HepG2 (cell line): ENCODE data around the gene FBXL4.

Experiments
- ELF1 ChIP-seq: sonication (generic); formaldehyde crosslinking; IDR thresholded peaks from 2 replicates; pipeline ENCODE4 v1.4.0; 2020; ENCODE audit warnings: missing genetic modification reagents
- EP300 ChIP-seq, 3 experiments: sonication (generic) in 1 of 3; formaldehyde crosslinking in 1 of 3; IDR thresholded peaks; 2 replicates each; pipeline versions ENCODE4 v1.5.1 to v1.6.1; 2011 to 2020; ENCODE audit warnings: low read depth in 2 of 3, low read length in 2 of 3, borderline replicate concordance in 1 of 3, improper control_type of control experiment in 1 of 3, mild to moderate bottlenecking in 1 of 3, missing genetic modification reagents in 1 of 3, moderate library complexity in 1 of 3
- RCOR2 ChIP-seq: IDR thresholded peaks from 2 replicates; pipeline ENCODE4 v1.6.1; 2016; ENCODE audit warnings: missing biosample characterization, missing genetic modification reagents
- RFX5 ChIP-seq: IDR thresholded peaks from 2 replicates; pipeline ENCODE4 v1.6.1; 2011; ENCODE audit warnings: low read depth, low read length, improper control_type of control experiment
- SRF ChIP-seq: IDR thresholded peaks from 2 replicates; pipeline ENCODE4 v1.6.1; 2011; ENCODE audit warnings: mild to moderate bottlenecking, low read depth, low read length, moderate library complexity
- TOPORS ChIP-seq: sonication (generic); formaldehyde crosslinking; IDR thresholded peaks from 2 replicates; pipeline ENCODE4 v1.8.0; 2023; ENCODE audit warnings: mild to moderate bottlenecking, missing genetic modification reagents
- TF ChIP-seq, protein P1 (sequence below): sonication (generic); formaldehyde crosslinking; IDR thresholded peaks from 2 replicates; pipeline ENCODE4 v1.5.0; 2020; ENCODE audit warnings: mild to moderate bottlenecking, missing genetic modification reagents, moderate library complexity
- TF ChIP-seq, protein P2 (sequence below): sonication (generic); formaldehyde crosslinking; IDR thresholded peaks from 2 replicates; pipeline ENCODE4 v1.5.0; 2020; ENCODE audit warnings: mild to moderate bottlenecking, missing genetic modification reagents
- TF ChIP-seq, protein P3 (sequence below): sonication (generic); formaldehyde crosslinking; IDR thresholded peaks from 2 replicates; pipeline ENCODE4 v1.5.0; 2020; ENCODE audit warnings: missing genetic modification reagents
- TF ChIP-seq, protein P4 (sequence below): sonication (generic); formaldehyde crosslinking; IDR thresholded peaks from 2 replicates; pipeline ENCODE4 v1.8.1; 2023; ENCODE audit warnings: missing genetic modification reagents, inconsistent platforms, borderline replicate concordance
- TF ChIP-seq, protein P5 (sequence below): sonication (generic); formaldehyde crosslinking; IDR thresholded peaks from 2 replicates; pipeline ENCODE4 v1.4.0; 2020; ENCODE audit warnings: missing genetic modification reagents, mild to moderate bottlenecking, borderline replicate concordance

DNA sequence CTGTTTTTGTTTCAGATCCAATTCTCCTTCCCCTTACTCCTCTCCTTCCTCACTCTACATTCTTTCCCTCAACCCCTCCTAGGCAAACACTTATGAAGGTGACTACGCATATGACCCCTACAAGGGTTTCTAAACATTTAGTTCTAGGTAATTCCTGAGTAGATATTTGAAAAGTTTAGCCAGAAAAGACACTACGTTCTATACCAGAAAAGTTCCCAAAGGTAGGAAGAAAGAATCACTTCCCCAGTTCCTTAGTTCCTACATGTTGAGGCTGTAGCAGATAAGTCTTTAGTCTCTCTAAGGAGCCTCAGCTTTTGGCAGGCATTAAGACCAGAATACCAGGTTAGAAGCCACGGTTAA lies 101.7 kb downstream of the FBXL4 start:
- TF ChIP-seq, protein P1, sequence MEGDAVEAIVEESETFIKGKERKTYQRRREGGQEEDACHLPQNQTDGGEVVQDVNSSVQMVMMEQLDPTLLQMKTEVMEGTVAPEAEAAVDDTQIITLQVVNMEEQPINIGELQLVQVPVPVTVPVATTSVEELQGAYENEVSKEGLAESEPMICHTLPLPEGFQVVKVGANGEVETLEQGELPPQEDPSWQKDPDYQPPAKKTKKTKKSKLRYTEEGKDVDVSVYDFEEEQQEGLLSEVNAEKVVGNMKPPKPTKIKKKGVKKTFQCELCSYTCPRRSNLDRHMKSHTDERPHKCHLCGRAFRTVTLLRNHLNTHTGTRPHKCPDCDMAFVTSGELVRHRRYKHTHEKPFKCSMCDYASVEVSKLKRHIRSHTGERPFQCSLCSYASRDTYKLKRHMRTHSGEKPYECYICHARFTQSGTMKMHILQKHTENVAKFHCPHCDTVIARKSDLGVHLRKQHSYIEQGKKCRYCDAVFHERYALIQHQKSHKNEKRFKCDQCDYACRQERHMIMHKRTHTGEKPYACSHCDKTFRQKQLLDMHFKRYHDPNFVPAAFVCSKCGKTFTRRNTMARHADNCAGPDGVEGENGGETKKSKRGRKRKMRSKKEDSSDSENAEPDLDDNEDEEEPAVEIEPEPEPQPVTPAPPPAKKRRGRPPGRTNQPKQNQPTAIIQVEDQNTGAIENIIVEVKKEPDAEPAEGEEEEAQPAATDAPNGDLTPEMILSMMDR (CRISPR knock-in tag), result no peak
- TF ChIP-seq ELF1 (CRISPR knock-in tag), result no peak
- TF ChIP-seq, protein P2, sequence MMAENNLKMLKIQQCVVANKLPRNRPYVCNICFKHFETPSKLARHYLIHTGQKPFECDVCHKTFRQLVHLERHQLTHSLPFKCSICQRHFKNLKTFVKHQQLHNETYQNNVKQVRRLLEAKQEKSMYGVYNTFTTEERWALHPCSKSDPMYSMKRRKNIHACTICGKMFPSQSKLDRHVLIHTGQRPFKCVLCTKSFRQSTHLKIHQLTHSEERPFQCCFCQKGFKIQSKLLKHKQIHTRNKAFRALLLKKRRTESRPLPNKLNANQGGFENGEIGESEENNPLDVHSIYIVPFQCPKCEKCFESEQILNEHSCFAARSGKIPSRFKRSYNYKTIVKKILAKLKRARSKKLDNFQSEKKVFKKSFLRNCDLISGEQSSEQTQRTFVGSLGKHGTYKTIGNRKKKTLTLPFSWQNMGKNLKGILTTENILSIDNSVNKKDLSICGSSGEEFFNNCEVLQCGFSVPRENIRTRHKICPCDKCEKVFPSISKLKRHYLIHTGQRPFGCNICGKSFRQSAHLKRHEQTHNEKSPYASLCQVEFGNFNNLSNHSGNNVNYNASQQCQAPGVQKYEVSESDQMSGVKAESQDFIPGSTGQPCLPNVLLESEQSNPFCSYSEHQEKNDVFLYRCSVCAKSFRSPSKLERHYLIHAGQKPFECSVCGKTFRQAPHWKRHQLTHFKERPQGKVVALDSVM (CRISPR knock-in tag), result no peak
- TF ChIP-seq TOPORS (CRISPR knock-in tag), result no peak
- no peak for TF ChIP-seq SRF
- TF ChIP-seq, protein P3, sequence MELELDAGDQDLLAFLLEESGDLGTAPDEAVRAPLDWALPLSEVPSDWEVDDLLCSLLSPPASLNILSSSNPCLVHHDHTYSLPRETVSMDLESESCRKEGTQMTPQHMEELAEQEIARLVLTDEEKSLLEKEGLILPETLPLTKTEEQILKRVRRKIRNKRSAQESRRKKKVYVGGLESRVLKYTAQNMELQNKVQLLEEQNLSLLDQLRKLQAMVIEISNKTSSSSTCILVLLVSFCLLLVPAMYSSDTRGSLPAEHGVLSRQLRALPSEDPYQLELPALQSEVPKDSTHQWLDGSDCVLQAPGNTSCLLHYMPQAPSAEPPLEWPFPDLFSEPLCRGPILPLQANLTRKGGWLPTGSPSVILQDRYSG, result no peak
- no peak for TF ChIP-seq EP300 (IDR thresholded peaks at IDR 0.05; ENCODE audit: low read depth in 2 of 2, low read length in 2 of 2)
- no peak for TF ChIP-seq EP300 (CRISPR knock-in tag; IDR thresholded peaks at IDR 0.05; ENCODE audit: borderline replicate concordance)
- TF ChIP-seq, protein P4, sequence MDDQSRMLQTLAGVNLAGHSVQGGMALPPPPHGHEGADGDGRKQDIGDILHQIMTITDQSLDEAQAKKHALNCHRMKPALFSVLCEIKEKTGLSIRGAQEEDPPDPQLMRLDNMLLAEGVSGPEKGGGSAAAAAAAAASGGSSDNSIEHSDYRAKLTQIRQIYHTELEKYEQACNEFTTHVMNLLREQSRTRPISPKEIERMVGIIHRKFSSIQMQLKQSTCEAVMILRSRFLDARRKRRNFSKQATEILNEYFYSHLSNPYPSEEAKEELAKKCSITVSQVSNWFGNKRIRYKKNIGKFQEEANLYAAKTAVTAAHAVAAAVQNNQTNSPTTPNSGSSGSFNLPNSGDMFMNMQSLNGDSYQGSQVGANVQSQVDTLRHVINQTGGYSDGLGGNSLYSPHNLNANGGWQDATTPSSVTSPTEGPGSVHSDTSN, result no peak
- TF ChIP-seq, protein P5, sequence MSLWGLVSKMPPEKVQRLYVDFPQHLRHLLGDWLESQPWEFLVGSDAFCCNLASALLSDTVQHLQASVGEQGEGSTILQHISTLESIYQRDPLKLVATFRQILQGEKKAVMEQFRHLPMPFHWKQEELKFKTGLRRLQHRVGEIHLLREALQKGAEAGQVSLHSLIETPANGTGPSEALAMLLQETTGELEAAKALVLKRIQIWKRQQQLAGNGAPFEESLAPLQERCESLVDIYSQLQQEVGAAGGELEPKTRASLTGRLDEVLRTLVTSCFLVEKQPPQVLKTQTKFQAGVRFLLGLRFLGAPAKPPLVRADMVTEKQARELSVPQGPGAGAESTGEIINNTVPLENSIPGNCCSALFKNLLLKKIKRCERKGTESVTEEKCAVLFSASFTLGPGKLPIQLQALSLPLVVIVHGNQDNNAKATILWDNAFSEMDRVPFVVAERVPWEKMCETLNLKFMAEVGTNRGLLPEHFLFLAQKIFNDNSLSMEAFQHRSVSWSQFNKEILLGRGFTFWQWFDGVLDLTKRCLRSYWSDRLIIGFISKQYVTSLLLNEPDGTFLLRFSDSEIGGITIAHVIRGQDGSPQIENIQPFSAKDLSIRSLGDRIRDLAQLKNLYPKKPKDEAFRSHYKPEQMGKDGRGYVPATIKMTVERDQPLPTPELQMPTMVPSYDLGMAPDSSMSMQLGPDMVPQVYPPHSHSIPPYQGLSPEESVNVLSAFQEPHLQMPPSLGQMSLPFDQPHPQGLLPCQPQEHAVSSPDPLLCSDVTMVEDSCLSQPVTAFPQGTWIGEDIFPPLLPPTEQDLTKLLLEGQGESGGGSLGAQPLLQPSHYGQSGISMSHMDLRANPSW (CRISPR knock-in tag), result no peak
- TF ChIP-seq RCOR2, result no peak
- TF ChIP-seq RFX5, result no peak
